ACC112 (cell line): ENCODE measurements around the gene LRG1.

Experiments
- H2AFZ ChIP-seq: fragments of 200-600 bp; sonication (generic); one replicate; pipeline ENCODE4 v1.6.0; 2017; ENCODE audit warnings: antibody characterized with exemption, low read length; ENCODE audit not compliant: unreplicated experiment
- H3K27ac ChIP-seq: fragments of 200-600 bp; sonication (generic); 2 replicates; pipeline ENCODE4 v1.5.1; 2014; ENCODE audit warnings: low read depth, mild to moderate bottlenecking, antibody characterized with exemption, low read length, moderate library complexity
- H3K27me3 ChIP-seq: fragments of 200-600 bp; sonication (generic); 2 replicates; pipeline ENCODE4 v1.6.1; 2014; ENCODE audit warnings: mild to moderate bottlenecking, antibody characterized with exemption, low read length, moderate library complexity, mixed read lengths; ENCODE audit not compliant: insufficient read depth
- H3K36me3 ChIP-seq: fragments of 200-600 bp; sonication (generic); 2 replicates; pipeline ENCODE4 v1.6.1; 2016; ENCODE audit warnings: mild to moderate bottlenecking, antibody characterized with exemption, low read length, moderate library complexity, mixed read lengths; ENCODE audit not compliant: insufficient read depth
- H3K4me1 ChIP-seq: fragments of 200-600 bp; sonication (generic); one replicate; pipeline ENCODE4 v1.6.1; 2016; ENCODE audit warnings: low read length, mixed read lengths; ENCODE audit not compliant: insufficient read depth, unreplicated experiment, control insufficient read depth
- H3K4me3 ChIP-seq: fragments of 200-600 bp; sonication (generic); 2 replicates; pipeline ENCODE4 v1.5.1; 2014; ENCODE audit warnings: mild to moderate bottlenecking, low read depth, low read length
- H3K79me2 ChIP-seq: fragments of 200-600 bp; sonication (generic); one replicate; pipeline ENCODE4 v1.6.0; 2016; ENCODE audit warnings: low read length; ENCODE audit not compliant: control insufficient read depth, unreplicated experiment, insufficient read depth

LRG1 gene

GRCh38 chr19:4516199-4516938, 23.5 kb downstream of the LRG1 start:
- H3K36me3 ChIP-seq, result no peaks in the 10 kb centered on the region
- H3K27me3 ChIP-seq, result no peaks in the 10 kb centered on the region
- no peaks in the 10 kb centered on the region for H3K79me2 ChIP-seq
- H2AFZ ChIP-seq, result no peak overlapping the region
- H3K27ac ChIP-seq, result no peak overlapping the region
- H3K4me3 ChIP-seq, result no peak overlapping the region
- peaks cover 9% of the 10 kb centered on the region for H3K4me1 ChIP-seq

DNA sequence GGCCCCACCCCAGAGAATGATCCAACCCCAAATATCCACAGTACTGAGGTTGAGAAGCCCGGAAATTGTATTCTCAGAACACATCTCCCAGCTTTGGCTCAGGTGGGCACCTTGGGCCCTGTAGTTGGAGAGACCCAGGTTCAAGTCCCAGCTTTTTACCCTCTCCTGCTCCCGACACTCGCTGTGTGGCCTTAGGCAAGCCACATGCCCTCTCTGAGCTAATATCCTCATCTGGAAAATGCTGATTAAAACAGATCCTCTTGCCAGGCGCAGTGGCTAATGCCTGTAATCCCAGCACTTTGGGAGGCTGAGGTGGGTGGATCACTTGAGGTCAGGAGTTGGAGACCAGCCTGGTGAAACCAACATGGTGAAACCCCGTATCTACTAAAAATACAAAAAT, 24.1 kb downstream of the LRG1 start:
- no peaks in the 10 kb centered on the region for H3K27me3 ChIP-seq
- no peaks in the 10 kb centered on the region for H3K79me2 ChIP-seq
- H3K27ac ChIP-seq, result no peak overlapping the region
- H3K4me1 ChIP-seq, result peaks cover 5% of the 10 kb centered on the region
- no peak overlapping the region for H3K4me3 ChIP-seq
- H3K36me3 ChIP-seq, result no peaks in the 10 kb centered on the region
- no peak overlapping the region for H2AFZ ChIP-seq

DNA sequence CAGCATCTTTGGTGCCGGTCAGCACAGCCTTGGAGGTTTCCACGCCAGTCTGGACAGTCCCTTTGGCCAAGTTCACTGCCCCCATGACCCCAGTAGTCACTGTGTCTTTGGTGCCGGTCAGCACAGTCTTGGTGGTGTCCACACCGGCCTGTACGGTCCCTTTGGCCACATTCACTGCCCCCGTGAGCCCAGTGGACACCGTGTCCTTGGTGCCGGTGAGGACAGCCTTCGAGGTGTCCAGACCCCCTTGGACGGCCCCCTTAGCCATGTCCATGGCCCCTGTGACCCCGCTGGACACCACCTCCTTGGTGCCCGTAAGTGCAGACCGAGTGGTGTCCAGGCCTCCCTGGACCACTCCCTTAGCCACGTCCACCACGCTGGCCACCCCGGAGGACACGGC, 26.6 kb downstream of the LRG1 start:
- Histone ChIP-seq H3K4me1 (peaks cover 2% of the 10 kb centered on the region), H3K4me3 (no peak overlapping the region), H3K27me3 (no peaks in the 10 kb centered on the region), H2AFZ (no peak overlapping the region), H3K27ac (no peak overlapping the region), H3K36me3 (no peaks in the 10 kb centered on the region), H3K79me2 (no peaks in the 10 kb centered on the region)

DNA sequence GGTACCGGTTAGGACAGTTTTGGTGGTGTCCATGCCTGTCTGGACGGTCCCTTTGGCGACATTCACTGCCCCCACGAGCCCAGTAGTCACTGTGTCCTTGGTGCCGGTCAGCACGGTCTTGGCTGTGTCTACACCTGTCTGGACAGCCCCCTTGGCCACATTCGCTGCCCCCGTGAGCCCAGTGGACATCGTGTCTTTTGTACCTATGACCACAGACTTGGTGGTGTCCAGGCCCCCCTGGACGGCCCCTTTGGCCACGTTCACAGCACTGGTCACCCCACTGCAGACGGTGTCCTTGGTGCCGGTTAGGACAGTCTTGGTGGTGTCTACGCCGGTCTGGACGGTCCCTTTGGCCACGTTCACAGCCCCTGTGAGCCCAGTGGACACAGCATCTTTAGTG, 27.8 kb downstream of the LRG1 start:
- Histone ChIP-seq H2AFZ (no peak overlapping the region), H3K27me3 (no peaks in the 10 kb centered on the region), H3K4me3 (no peak overlapping the region), H3K27ac (no peak overlapping the region), H3K4me1 (no peaks in the 10 kb centered on the region), H3K79me2 (no peaks in the 10 kb centered on the region), H3K36me3 (no peaks in the 10 kb centered on the region)

DNA sequence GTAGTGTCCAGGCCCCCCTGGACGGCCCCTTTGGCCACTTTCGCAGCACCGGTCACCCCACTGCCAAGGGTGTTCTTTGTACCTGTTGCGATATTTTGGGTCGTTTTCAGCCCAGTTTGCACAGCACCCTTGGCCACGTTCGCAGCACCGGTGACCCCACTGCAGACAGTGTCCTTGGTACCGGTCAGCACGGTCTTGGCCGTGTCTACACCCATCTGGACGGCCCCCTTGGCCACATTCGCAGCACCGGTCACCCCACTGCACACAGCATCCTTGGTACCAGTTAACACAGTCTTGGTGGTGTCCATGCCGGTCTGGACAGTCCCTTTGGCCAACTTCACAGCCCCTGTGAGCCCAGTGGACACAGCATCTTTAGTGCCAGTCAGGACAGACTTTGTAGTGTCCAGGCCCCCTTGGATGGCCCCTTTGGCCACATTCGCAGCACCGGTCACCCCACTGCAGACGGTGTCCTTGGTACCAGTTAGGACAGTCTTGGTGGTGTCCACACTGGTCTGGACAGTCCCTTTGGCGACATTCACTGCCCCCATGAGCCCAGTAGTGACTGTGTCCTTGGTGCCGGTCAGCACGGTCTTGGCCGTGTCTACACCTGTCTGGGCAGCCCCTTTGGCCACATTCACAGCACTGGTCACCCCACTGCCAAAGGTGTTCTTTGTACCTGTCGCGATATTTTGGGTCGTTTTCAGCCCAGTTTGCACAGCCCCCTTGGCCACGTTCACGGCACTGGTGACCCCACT, 28.4 kb downstream of the LRG1 start:
- Histone ChIP-seq H3K36me3 (no peaks in the 10 kb centered on the region), H3K79me2 (no peaks in the 10 kb centered on the region), H3K4me3 (no peak overlapping the region), H3K27me3 (no peaks in the 10 kb centered on the region), H3K27ac (no peak overlapping the region), H2AFZ (no peak overlapping the region), H3K4me1 (peaks cover 5% of the 10 kb centered on the region)

- Histone ChIP-seq H3K79me2 (no peaks in the 10 kb centered on the region), H2AFZ (no peak overlapping the region), H3K4me3 (no peak overlapping the region), H3K36me3 (no peaks in the 10 kb centered on the region), H3K27ac (no peak overlapping the region), H3K27me3 (no peaks in the 10 kb centered on the region), H3K4me1 (peaks cover 8% of the 10 kb centered on the region)
Observed at GRCh38 chr19:4510435-4511255, 29.2 kb downstream of the LRG1 start.

DNA sequence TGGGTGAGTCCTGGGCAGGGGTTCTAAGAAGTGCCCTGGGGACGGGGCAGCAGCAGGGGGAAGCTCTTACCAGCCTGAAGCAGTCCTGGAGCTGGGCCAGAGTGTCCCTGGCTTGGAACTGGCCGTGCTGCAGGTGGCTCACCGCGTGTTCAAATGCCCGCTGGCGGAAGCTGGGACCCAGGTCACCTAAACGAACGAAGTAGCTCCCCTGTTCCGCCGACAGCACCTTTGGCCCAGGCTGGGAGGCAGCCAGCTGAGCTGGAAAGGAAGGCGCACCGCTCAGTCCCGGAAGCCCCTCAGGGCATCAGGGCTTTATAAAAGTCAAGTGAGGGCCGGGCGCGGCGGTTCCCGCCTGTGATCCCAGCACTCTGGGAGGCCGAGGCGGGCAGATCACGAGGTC, 31.1 kb downstream of the LRG1 start:
- no peaks in the 10 kb centered on the region for H3K27me3 ChIP-seq
- H3K4me3 ChIP-seq, result no peak overlapping the region
- H3K36me3 ChIP-seq, result no peaks in the 10 kb centered on the region
- peaks cover 8% of the 10 kb centered on the region for H3K4me1 ChIP-seq
- H3K79me2 ChIP-seq, result no peaks in the 10 kb centered on the region
- H3K27ac ChIP-seq, result no peak overlapping the region
- H2AFZ ChIP-seq, result no peak overlapping the region

DNA sequence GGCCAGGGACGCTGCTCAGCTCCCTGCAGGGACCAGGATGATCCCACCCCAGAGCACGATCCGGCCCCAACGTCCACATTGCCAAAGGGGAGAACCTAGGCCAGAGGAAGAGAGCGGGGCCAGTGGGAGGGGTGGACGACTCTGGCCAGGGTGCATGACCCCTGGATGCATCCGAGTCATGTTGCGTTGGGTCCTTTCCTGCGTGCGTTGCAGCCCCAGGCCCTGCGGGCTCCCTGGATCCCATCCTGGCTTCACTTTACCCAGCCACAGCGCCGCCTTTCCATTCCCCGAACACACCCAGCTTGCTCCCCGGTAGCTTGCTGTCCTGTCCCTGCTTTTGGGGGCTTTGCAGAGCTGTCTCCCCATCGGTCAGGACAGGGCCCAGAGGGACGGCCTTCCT, 32.0 kb downstream of the LRG1 start:
- no peaks in the 10 kb centered on the region for H3K36me3 ChIP-seq
- no peaks in the 10 kb centered on the region for H3K79me2 ChIP-seq
- no peak overlapping the region for H3K4me3 ChIP-seq
- H3K27me3 ChIP-seq, result no peaks in the 10 kb centered on the region
- H3K4me1 ChIP-seq, result peaks cover 8% of the 10 kb centered on the region
- H2AFZ ChIP-seq, result no peak overlapping the region
- H3K27ac ChIP-seq, result no peak overlapping the region

DNA sequence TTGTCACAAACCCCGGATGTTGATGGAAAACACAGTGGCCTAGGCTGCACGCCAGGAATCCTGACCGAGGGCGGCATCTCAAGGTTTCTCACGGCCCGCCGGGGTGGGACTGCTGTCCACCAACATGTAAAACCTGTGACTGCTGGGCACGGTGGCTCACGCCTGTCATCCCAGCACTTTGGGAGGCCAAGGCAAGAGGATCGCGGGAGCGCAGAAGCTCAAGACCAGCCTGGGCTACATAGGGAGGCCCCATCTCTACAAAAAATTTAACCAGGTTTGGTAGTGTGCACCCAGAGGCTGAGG, 32.7 kb downstream of the LRG1 start:
- Histone ChIP-seq H2AFZ (no peak overlapping the region), H3K4me3 (no peak overlapping the region), H3K27me3 (no peaks in the 10 kb centered on the region), H3K27ac (no peak overlapping the region), H3K4me1 (peaks cover 8% of the 10 kb centered on the region), H3K36me3 (no peaks in the 10 kb centered on the region), H3K79me2 (no peaks in the 10 kb centered on the region)

GRCh38 chr19:4506449-4507149, 33.2 kb downstream of the LRG1 start:
- H3K27ac ChIP-seq, result peak overlapping the region; percentile 26; the same call in 1 of the 2 replicates
- no peaks in the 10 kb centered on the region for H3K36me3 ChIP-seq
- no peaks in the 10 kb centered on the region for H3K79me2 ChIP-seq
- peaks cover 8% of the 10 kb centered on the region for H3K4me1 ChIP-seq
- no peaks in the 10 kb centered on the region for H3K27me3 ChIP-seq
- H2AFZ ChIP-seq, result no peak overlapping the region
- no peak overlapping the region for H3K4me3 ChIP-seq
